KBM-7 (cell line): ENCODE measurements around the gene IDUA.
"Not testable (repeated sequence)": the region's sequence is repeated elsewhere in the genome, so short reads cannot be mapped to it uniquely, and the experiment has no call there.

ENCODE experiments used
- DNase-seq: peaks from one replicate; pipeline ENCODE4 v3.0.0-alpha.2; 2015
- in situ Hi-C: fragments of 300-500 bp; cut with MboI; formaldehyde crosslinking; loops from 2 replicates; pipeline ENCODE4 v1.14.3; 2020; ENCODE audit warnings: low sequenced_read_pairs, low pct_unique_long_range_greater_than_20kb, mixed read lengths

Gene IDUA

GRCh38 chr4:996030-996996 is 9.5 kb downstream of the IDUA start:
- DNase-seq = no peak
- in situ Hi-C loops = no loop called here

- in situ Hi-C loops = no loop called here
- no peak for DNase-seq
These were observed 10.1 kb downstream of the IDUA start for GRCh38 chr4:996997-997374.

DNA sequence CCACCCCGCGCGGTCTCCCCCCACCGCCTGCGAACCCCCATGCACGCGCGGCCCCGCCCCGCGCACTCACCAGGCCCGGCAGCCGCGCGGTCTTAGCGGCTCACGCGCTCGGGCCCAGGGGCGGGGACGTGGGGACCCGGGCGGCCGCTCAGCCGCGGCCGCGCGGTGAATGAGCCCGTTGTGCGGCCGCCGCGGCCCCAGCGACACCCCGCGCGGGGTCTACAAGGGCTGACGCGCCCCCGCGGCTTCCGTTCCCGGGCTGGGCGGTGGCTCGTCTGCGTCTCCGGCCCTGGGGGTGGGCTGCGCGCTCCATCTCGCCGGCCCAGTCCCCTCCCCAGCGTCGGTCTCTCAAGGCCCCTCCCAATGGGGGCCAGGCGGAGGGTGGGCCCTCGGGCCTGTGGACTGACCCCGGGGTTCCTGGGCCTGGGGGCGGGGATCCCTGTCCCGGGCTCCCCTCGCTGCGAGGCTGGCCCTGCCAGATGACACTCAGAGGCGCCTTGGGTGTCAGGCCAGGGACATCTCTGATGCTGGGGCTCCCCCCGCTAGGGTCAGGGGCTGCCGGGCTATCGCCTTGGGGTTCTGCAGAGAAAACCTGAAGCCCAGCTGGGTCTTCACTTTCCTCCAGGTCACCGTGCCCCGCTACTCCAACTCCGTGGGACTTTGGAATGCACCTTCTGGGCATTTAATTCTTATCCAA is 10.7 kb downstream of the IDUA start:
- no peak for DNase-seq
- in situ Hi-C loops = no loop called here

- DNase-seq = no peak
- in situ Hi-C loops = no loop called here
These were observed 11.3 kb downstream of the IDUA start for GRCh38 chr4:998096-998691.

DNA sequence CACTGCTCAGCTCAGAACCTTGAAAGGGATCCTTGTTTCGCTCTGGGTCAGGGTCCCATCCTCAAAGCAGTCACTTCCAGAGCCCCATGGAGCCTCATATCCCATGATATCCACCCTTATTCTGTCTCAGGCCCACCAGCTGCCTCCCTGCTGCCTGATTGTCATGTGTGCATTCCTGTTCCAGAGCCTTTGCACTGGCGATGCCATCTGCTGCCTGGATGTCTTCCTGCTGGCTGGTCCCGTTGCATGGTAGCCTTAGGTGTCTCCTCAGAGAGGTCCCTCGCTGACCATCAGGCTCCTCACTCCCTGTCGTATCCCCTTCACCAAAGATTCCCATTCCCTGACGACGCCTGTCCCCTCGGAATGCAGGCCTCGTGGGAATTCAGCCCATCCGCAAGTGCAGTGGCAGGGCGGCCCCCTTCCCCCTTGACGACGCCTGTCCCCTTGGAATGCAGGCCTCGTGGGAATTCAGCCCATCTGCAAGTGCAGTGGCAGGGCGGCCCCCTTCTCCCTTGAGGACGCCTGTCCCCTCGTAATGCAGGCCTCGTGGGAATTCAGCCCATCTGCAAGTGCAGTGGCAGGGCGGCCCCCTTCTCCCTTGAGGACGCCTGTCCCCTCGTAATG is 12.5 kb downstream of the IDUA start:
- DNase-seq, in situ Hi-C loops: not testable (repeated sequence)

- DNase-seq = no peak
- in situ Hi-C loops = no loop called here
These were observed 13.1 kb downstream of the IDUA start for GRCh38 chr4:999882-1000425.

DNA sequence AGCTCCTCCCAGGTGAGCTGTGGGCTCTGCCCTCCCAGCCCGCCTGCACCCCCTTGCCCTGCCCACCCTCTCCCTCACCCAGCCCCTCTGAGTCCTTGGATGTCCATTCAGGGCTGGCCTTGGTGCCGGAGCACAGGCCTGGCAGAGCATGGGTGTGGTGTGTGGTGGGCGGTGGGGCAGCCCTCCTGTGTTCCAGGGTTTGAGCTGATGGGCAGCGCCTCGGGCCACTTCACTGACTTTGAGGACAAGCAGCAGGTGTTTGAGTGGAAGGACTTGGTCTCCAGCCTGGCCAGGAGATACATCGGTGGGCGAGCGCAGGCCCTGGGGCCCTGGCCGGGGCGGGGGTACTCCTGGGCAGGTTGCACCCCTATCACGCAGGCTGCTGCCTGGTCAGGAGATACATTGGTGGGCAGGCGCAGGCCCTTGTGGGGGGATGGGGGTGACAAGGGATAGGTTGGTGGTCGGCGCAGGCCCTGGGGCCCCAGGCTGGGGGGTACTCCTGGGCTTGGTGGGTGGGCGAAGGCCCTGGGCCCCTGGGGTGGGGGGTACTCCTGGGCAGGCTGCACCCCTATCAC is 13.9 kb downstream of the IDUA start:
- in situ Hi-C loops = no loop called here
- no peak for DNase-seq

- in situ Hi-C loops = no loop called here
- DNase-seq = no peak
These were observed 14.8 kb downstream of the IDUA start for GRCh38 chr4:1001561-1002130.

- in situ Hi-C loops = no loop called here
- DNase-seq = no peak
These were observed 15.3 kb downstream of the IDUA start for GRCh38 chr4:1002131-1002630.

DNA sequence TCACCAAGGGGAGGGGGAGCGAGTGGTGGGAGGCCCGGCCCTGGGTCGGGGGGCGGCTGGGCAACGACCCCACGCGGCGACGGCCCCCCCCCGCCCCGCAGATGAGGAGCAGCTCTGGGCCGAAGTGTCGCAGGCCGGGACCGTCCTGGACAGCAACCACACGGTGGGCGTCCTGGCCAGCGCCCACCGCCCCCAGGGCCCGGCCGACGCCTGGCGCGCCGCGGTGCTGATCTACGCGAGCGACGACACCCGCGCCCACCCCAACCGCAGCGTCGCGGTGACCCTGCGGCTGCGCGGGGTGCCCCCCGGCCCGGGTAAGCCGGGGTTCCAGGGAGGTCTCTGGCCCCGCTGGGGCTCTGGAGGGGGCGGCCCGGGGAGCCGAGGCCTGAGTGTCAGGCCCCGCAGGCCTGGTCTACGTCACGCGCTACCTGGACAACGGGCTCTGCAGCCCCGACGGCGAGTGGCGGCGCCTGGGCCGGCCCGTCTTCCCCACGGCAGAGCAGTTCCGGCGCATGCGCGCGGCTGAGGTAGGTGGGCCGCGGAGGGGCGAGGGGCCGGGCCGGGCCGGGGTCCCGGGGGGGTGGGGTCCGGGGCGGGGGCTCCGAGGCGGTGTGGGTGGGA is 15.9 kb downstream of the IDUA start:
- in situ Hi-C loops = no loop called here
- DNase-seq = no peak

GRCh38 chr4:1003271-1004070 is 16.6 kb downstream of the IDUA start:
- in situ Hi-C loops = no loop called here
- no peak for DNase-seq

DNA sequence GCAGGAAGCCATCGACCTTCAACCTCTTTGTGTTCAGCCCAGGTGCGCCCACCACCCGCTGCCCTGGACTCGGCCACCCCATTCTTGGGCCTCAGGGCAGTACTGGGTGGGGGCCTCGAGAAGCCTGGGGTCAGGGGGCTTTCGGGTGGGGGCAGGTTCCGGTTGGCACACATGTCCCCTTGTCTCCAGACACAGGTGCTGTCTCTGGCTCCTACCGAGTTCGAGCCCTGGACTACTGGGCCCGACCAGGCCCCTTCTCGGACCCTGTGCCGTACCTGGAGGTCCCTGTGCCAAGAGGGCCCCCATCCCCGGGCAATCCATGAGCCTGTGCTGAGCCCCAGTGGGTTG is 17.2 kb downstream of the IDUA start:
- in situ Hi-C loops = no loop called here
- DNase-seq = no peak

GRCh38 chr4:1004557-1005485 is 18.0 kb downstream of the IDUA start:
- in situ Hi-C loops = no loop called here
- no peak for DNase-seq

DNA sequence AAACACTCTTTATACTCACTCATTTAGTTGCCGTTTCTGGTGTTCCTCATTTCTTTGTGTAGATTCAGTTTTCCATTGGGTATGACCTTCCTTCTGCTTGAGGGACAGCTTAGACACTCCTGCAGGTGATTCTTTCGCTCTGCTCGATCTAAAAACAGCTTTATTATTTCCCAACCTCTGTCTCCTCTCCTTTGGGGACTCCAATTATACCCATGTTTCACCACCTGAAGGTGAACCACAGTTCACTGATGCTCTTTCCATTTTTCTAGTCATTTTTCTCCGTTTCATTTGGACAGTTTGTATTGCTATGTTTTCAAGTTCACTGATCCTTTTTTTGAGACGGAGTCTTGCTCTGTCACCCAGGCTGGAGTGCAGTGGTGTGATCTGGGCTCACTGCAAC is 20.0 kb downstream of the IDUA start:
- in situ Hi-C loops = no loop called here
- no peak for DNase-seq

- in situ Hi-C loops = no loop called here
- DNase-seq = peak; percentile 20
These were observed 22.1 kb downstream of the IDUA start for GRCh38 chr4:1008840-1009541.
